Measurements from ENCODE around the gene IREB2.

DNA sequence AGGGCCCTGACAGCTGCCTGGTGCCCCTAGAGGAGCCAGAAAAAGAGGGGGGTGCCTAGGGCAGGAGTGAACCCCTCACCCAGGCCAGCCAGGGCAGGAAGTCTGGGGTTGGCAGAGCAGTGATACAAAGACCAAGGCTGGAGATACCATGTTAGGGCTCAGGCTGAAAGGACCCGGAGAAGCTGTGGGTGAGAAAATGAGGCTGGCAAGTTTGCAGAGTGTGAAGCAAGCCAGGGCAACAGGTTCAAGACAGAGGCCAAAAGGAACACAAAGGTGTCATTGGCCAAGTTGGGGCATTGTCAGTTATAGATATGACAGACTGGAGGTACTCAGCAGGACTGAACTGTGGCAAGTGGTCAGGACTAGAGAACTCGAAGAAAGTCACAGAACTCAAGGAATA lies 40.6 kb upstream of the IREB2 start:
- TF ChIP-seq EZH2phosphoT487 (conservative IDR thresholded peaks at IDR 0.05; ENCODE audit: low read length): no peak
- TF ChIP-seq, protein P1, sequence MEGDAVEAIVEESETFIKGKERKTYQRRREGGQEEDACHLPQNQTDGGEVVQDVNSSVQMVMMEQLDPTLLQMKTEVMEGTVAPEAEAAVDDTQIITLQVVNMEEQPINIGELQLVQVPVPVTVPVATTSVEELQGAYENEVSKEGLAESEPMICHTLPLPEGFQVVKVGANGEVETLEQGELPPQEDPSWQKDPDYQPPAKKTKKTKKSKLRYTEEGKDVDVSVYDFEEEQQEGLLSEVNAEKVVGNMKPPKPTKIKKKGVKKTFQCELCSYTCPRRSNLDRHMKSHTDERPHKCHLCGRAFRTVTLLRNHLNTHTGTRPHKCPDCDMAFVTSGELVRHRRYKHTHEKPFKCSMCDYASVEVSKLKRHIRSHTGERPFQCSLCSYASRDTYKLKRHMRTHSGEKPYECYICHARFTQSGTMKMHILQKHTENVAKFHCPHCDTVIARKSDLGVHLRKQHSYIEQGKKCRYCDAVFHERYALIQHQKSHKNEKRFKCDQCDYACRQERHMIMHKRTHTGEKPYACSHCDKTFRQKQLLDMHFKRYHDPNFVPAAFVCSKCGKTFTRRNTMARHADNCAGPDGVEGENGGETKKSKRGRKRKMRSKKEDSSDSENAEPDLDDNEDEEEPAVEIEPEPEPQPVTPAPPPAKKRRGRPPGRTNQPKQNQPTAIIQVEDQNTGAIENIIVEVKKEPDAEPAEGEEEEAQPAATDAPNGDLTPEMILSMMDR (IDR thresholded peaks at IDR 0.05; ENCODE audit: insufficient read depth, low read length, poor library complexity, severe bottlenecking): no peak

Data from SU-DHL-6 (cell line).